Measurements from ENCODE around the gene CFAP54. TPM values are rescaled to one million over a fixed set of nuclear protein-coding genes. Genes with fewer than 3 reads are reported as not detected.

CFAP54 gene
- total RNA-seq, 6 donors from 2014 or later: 0.66 to 48.8 (median 7.4) TPM

- DNase-seq: peak in 1 of 2 donors; percentile 81
Measured at GRCh38 chr12:96516472-96517430, 27.4 kb downstream of the CFAP54 start.

DNA sequence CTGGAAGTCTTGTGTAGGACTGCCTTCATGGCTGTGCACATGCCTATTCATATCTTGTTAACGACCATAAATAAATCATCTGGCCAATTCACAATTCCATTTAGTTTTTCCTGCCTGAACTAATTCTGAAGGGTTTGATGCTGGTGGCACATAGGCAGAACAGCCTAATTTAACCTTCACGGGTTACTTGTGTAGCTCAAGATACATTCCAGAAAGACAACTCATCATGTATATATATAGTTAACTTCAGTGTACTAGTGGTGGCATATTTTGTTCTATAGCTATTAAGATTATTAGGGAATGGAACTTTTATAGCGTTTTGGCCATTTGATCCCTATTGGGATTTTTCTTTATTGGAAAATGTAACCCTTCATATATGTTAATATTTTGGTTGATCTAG is 31.4 kb downstream of the CFAP54 start:
- no peak for TF ChIP-seq CTCF (IDR thresholded peaks at IDR 0.05)
- TF ChIP-seq POLR2A (IDR thresholded peaks at IDR 0.05): no peak
- no peak for TF ChIP-seq POLR2AphosphoS5 (IDR thresholded peaks at IDR 0.05)
- TF ChIP-seq EP300 (IDR thresholded peaks at IDR 0.05): no peak
- Histone ChIP-seq H3K27ac (no peak overlapping the region), H3K9me3 (no peaks in the 10 kb centered on the region), H3K27me3 (no peaks in the 10 kb centered on the region), H3K4me3 (no peak overlapping the region), H3K4me1 (peaks cover 0 to 5% (median 4%) of the 10 kb centered on the region in 4 donors), H3K36me3 (no peaks in the 10 kb centered on the region)
- DNase-seq: no peak
- 79 to 84% methylated on average over 3 of the region's 3 CpGs for WGBS, 2 donors
- ATAC-seq (ENCODE audit: low FRiP score in 2 of 2): no peak

More at GRCh38 chr12:96516472-96517430, 27.4 kb downstream of the CFAP54 start:
- peaks cover 0 to 14% (median 4%) of the 10 kb centered on the region in 4 donors for H3K4me1 ChIP-seq
- 32 to 34% methylated on average over 8 of the region's 8 CpGs for WGBS, 2 donors
- TF ChIP-seq CTCF (IDR thresholded peaks at IDR 0.05): peak; percentile 41 to 85 (median 70)
- no peak for TF ChIP-seq EP300 (IDR thresholded peaks at IDR 0.05)
- peak in 1 of 2 donors; percentile 31 for TF ChIP-seq POLR2AphosphoS5 (IDR thresholded peaks at IDR 0.05)
- H3K27me3 ChIP-seq: no peaks in the 10 kb centered on the region
- no peaks in the 10 kb centered on the region for H3K36me3 ChIP-seq
- H3K27ac ChIP-seq: no peak overlapping the region
- H3K9me3 ChIP-seq: no peaks in the 10 kb centered on the region
- ATAC-seq (ENCODE audit: low FRiP score in 2 of 2): peak in 1 of 2 donors; percentile 82
- H3K4me3 ChIP-seq: no peak overlapping the region

DNA sequence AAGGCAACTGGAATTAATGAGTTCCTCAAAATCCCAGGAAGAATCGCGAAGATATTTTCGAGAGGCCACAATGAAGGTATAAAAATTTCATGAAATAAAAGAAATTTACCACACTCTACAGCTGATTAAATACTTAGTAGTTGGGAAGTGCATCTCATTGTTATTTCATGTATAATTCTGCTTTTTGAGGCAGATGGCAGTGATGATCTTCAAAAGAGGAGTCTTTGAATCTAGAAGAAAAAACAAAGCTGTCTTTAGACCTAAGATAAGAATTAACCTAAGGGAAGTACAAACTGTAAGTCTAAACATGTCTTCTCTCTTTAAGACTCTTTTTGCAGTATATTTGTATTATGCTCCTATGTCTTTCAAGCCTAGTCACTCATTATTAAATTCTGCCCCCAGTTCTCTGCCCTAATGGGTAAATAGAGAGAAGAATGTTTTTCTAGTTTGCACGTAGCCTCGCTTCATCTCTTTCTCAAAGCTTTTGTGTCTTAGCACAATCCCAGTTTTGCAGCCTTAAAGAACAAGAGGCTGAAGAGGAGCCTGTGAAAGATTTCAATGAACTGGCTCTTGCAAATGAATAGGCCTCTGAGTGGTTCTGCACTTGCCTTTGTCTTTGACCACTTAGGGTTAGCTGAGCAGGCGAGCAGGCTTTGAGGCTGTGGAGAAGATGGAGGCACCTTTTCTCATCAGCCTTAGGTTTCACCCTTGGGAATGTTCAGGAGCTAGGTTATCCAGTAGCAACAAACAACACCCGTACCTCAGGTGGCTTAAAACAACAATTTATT is 32.7 kb downstream of the CFAP54 start:
- H3K9me3 ChIP-seq: no peaks in the 10 kb centered on the region
- no peak overlapping the region for H3K4me3 ChIP-seq
- no peaks in the 10 kb centered on the region for H3K36me3 ChIP-seq
- H3K27me3 ChIP-seq: no peaks in the 10 kb centered on the region
- DNase-seq: no peak
- H3K27ac ChIP-seq: no peak overlapping the region
- no peak for ATAC-seq (ENCODE audit: low FRiP score in 2 of 2)
- TF ChIP-seq POLR2AphosphoS5 (IDR thresholded peaks at IDR 0.05): no peak
- no peak for TF ChIP-seq POLR2A (IDR thresholded peaks at IDR 0.05)
- TF ChIP-seq CTCF (IDR thresholded peaks at IDR 0.05): no peak
- no peak for TF ChIP-seq EP300 (IDR thresholded peaks at IDR 0.05)
- H3K4me1 ChIP-seq: no peaks in the 10 kb centered on the region
- whole genome bisulfite sequencing, 2 donors: 94 to 97% methylated on average over 7 of the region's 7 CpGs

DNA sequence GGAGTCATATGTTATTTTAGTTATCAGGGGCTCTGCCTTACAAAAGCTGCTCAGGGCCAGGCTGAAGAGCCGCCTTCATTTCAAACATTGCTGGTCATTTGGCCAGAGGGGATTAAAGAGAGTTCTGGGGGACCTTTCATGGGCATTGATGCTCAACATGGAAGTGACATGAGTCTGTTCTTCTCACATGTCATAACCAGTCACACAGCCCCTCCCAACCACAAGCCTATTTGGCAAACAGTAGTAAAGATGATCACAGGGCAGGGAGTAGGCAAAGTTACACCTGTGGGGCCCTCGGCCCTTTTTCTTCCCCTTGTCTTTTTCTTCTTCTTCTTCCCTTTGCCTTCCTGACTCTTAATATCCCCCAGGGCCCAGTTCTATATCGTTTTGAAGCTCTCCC is 33.3 kb downstream of the CFAP54 start:
- DNase-seq (no peak), ATAC-seq (ENCODE audit: low FRiP score in 2 of 2) (no peak)
- no peak overlapping the region for H3K4me3 ChIP-seq
- H3K9me3 ChIP-seq: no peaks in the 10 kb centered on the region
- TF ChIP-seq CTCF (IDR thresholded peaks at IDR 0.05) (no peak), POLR2AphosphoS5 (IDR thresholded peaks at IDR 0.05) (no peak), POLR2A (IDR thresholded peaks at IDR 0.05) (no peak), EP300 (IDR thresholded peaks at IDR 0.05) (no peak)
- no peaks in the 10 kb centered on the region for H3K4me1 ChIP-seq
- H3K27ac ChIP-seq: no peak overlapping the region
- WGBS, 2 donors: 81 to 85% methylated on average over 3 of the region's 3 CpGs
- H3K27me3 ChIP-seq: no peaks in the 10 kb centered on the region
- no peaks in the 10 kb centered on the region for H3K36me3 ChIP-seq

All from upper lobe of left lung (tissue), 6 donors.